ENCODE measurements around the gene PRIMPOL. TPM values are rescaled to one million over a fixed set of nuclear protein-coding genes. Genes with fewer than 3 reads are reported as not detected.
"Not testable (repeated sequence)": the region's sequence is repeated elsewhere in the genome, so short reads cannot be mapped to it uniquely, and the experiment has no call there.

PRIMPOL gene
- total RNA-seq, 1 donor from 2014 or later, result 12.5 TPM

GRCh38 chr4:184624972-184625554 lies 24.5 kb upstream of the PRIMPOL start:
- Histone ChIP-seq H3K9me3 (no peaks in the 10 kb centered on the region), H3K27ac (no peak overlapping the region), H3K4me3 (no peak overlapping the region), H3K36me3 (peaks cover 29 to 42% of the 10 kb centered on the region in 2 donors), H3K27me3 (no peaks in the 10 kb centered on the region), H3K4me1 (no peaks in the 10 kb centered on the region)
- TF ChIP-seq CTCF (IDR thresholded peaks at IDR 0.05), result no peak
- DNase-seq (ENCODE audit: low spot score in 2 of 2), result no peak
- intact Hi-C loops (cut with DNase I), result no loop called here

- DNase-seq (ENCODE audit: low spot score in 2 of 2); H3K27me3 ChIP-seq; H3K27ac ChIP-seq; H3K9me3 ChIP-seq; intact Hi-C loops (cut with DNase I); H3K4me3 ChIP-seq; H3K4me1 ChIP-seq: not testable (repeated sequence)
- peaks cover 38 to 51% of the 10 kb centered on the region in 2 donors for H3K36me3 ChIP-seq
Observed at GRCh38 chr4:184625783-184626596, 23.5 kb upstream of the PRIMPOL start.

- no peak for DNase-seq (ENCODE audit: low spot score in 2 of 2)
- intact Hi-C loops (cut with DNase I), result no loop called here
- H3K4me3 ChIP-seq, result no peak overlapping the region
- no peaks in the 10 kb centered on the region for H3K4me1 ChIP-seq
- no peak for TF ChIP-seq CTCF (IDR thresholded peaks at IDR 0.05)
- H3K36me3 ChIP-seq, result peaks cover 52 to 69% of the 10 kb centered on the region in 2 donors
- no peaks in the 10 kb centered on the region for H3K27me3 ChIP-seq
- H3K27ac ChIP-seq, result no peak overlapping the region
- no peaks in the 10 kb centered on the region for H3K9me3 ChIP-seq
Observed at GRCh38 chr4:184628103-184628502, 21.4 kb upstream of the PRIMPOL start.

GRCh38 chr4:184632842-184633241 lies 16.7 kb upstream of the PRIMPOL start:
- intact Hi-C loops (cut with DNase I), result no loop called here
- Histone ChIP-seq H3K9me3 (no peaks in the 10 kb centered on the region), H3K4me3 (no peak overlapping the region), H3K27me3 (no peaks in the 10 kb centered on the region), H3K4me1 (no peaks in the 10 kb centered on the region), H3K27ac (no peak overlapping the region), H3K36me3 (peaks cover 60 to 93% of the 10 kb centered on the region in 2 donors)
- DNase-seq (ENCODE audit: low spot score in 2 of 2), result no peak
- no peak for TF ChIP-seq CTCF (IDR thresholded peaks at IDR 0.05)

- Histone ChIP-seq H3K27me3 (no peaks in the 10 kb centered on the region), H3K9me3 (no peaks in the 10 kb centered on the region), H3K4me1 (no peaks in the 10 kb centered on the region), H3K27ac (no peak overlapping the region), H3K36me3 (peaks cover 40 to 73% of the 10 kb centered on the region in 2 donors), H3K4me3 (no peak overlapping the region)
- DNase-seq (ENCODE audit: low spot score in 2 of 2), result no peak
- intact Hi-C loops (cut with DNase I), result no loop called here
- TF ChIP-seq CTCF (IDR thresholded peaks at IDR 0.05), result no peak
Observed at GRCh38 chr4:184635381-184635780, 14.2 kb upstream of the PRIMPOL start.

GRCh38 chr4:184636144-184636543 lies 13.4 kb upstream of the PRIMPOL start:
- no peak for DNase-seq (ENCODE audit: low spot score in 2 of 2)
- intact Hi-C loops (cut with DNase I), result no loop called here
- H3K27ac ChIP-seq, result no peak overlapping the region
- H3K4me3 ChIP-seq, result no peak overlapping the region
- H3K4me1 ChIP-seq, result no peaks in the 10 kb centered on the region
- H3K9me3 ChIP-seq, result no peaks in the 10 kb centered on the region
- H3K27me3 ChIP-seq, result no peaks in the 10 kb centered on the region
- no peak for TF ChIP-seq CTCF (IDR thresholded peaks at IDR 0.05)
- H3K36me3 ChIP-seq, result peaks cover 33 to 65% of the 10 kb centered on the region in 2 donors

Measured in ascending aorta (tissue), 2 donors.